Measurements from ENCODE around the gene C11orf98.
"Not testable (repeated sequence)": the region's sequence is repeated elsewhere in the genome, so short reads cannot be mapped to it uniquely, and the experiment has no call there.

The C11orf98 gene

GRCh38 chr11:62665075-62665598 lies at the start of gene C11orf98, which contains the start of gene CSKMT:
Gene C11orf98 (minus strand): TSS chr11:62665210. CDS start chr11:62665169, 41 bp downstream.
Gene CSKMT (plus strand): TSS chr11:62665312. CDS start chr11:62665880, 568 bp downstream.
- DNase-seq = peak; percentile 90

- DNase-seq = no peak
Observed at GRCh38 chr11:62713343-62713742, 48.3 kb upstream of the C11orf98 start.

GRCh38 chr11:62712861-62713260 lies 47.9 kb upstream of the C11orf98 start:
- no peak for DNase-seq

- DNase-seq = no peak
Observed at GRCh38 chr11:62712276-62712812, 47.3 kb upstream of the C11orf98 start.

GRCh38 chr11:62710001-62710345 lies 45.0 kb upstream of the C11orf98 start:
- DNase-seq = peak; percentile 59

- DNase-seq = peak; percentile 99
Observed at GRCh38 chr11:62709247-62710000, 44.4 kb upstream of the C11orf98 start.

- peak; percentile 71 for DNase-seq
Observed at GRCh38 chr11:62708793-62709192, 43.8 kb upstream of the C11orf98 start.

- no peak for DNase-seq
Observed at GRCh38 chr11:62708392-62708791, 43.4 kb upstream of the C11orf98 start.

GRCh38 chr11:62707277-62707861 lies 42.4 kb upstream of the C11orf98 start, which contains the start of the genes BSCL2 and GNG3:
Gene BSCL2 (minus strand): TSS chr11:62707424. CDS start chr11:62707195, 229 bp downstream.
Gene GNG3 (plus strand): TSS chr11:62707676. CDS start chr11:62708296, 620 bp downstream.
- no peak for DNase-seq

GRCh38 chr11:62706850-62707247 lies 41.8 kb upstream of the C11orf98 start:
- DNase-seq = no peak

- peak; percentile 97 for DNase-seq
Observed at GRCh38 chr11:62705880-62706849, 41.2 kb upstream of the C11orf98 start.

- DNase-seq = peak; percentile 24
Observed at GRCh38 chr11:62705413-62705812, 40.4 kb upstream of the C11orf98 start.

GRCh38 chr11:62703921-62704320 lies 38.9 kb upstream of the C11orf98 start:
- not testable (repeated sequence) for DNase-seq

- no peak for DNase-seq
Observed at GRCh38 chr11:62702246-62702645, 37.2 kb upstream of the C11orf98 start.

- peak; percentile 57 for DNase-seq
Observed at GRCh38 chr11:62694455-62695167, 29.6 kb upstream of the C11orf98 start.

GRCh38 chr11:62693624-62694023 lies 28.6 kb upstream of the C11orf98 start:
- not testable (repeated sequence) for DNase-seq

- DNase-seq = no peak
Observed at GRCh38 chr11:62689421-62690183, 24.6 kb upstream of the C11orf98 start, which contains the start of gene LRRN4CL. Gene LRRN4CL (minus strand): TSS chr11:62689530. CDS start chr11:62688508, 1,022 bp downstream.

GRCh38 chr11:62688491-62688890 lies 23.5 kb upstream of the C11orf98 start:
- no peak for DNase-seq

- no peak for DNase-seq
Observed at GRCh38 chr11:62687508-62688396, 22.7 kb upstream of the C11orf98 start.

- no peak for DNase-seq
Observed at GRCh38 chr11:62682518-62682917, 17.5 kb upstream of the C11orf98 start.

Data from NCI-H1105 (cell line).